ENCODE data around the gene RBM17.

- TF ChIP-seq, protein P1, sequence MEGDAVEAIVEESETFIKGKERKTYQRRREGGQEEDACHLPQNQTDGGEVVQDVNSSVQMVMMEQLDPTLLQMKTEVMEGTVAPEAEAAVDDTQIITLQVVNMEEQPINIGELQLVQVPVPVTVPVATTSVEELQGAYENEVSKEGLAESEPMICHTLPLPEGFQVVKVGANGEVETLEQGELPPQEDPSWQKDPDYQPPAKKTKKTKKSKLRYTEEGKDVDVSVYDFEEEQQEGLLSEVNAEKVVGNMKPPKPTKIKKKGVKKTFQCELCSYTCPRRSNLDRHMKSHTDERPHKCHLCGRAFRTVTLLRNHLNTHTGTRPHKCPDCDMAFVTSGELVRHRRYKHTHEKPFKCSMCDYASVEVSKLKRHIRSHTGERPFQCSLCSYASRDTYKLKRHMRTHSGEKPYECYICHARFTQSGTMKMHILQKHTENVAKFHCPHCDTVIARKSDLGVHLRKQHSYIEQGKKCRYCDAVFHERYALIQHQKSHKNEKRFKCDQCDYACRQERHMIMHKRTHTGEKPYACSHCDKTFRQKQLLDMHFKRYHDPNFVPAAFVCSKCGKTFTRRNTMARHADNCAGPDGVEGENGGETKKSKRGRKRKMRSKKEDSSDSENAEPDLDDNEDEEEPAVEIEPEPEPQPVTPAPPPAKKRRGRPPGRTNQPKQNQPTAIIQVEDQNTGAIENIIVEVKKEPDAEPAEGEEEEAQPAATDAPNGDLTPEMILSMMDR (IDR thresholded peaks at IDR 0.05), result no peak
- TF ChIP-seq POLR2A (IDR thresholded peaks at IDR 0.05), result no peak
Observed at GRCh38 chr10:6135039-6135438, 46.2 kb downstream of the RBM17 start.

All from heart left ventricle (tissue), 13 donors.